ENCODE data around the gene SLC13A1.

The SLC13A1 gene

GRCh38 chr7:123198111-123198510 lies 1.7 kb downstream of the SLC13A1 start:
- H3K36me3 ChIP-seq (ENCODE audit: insufficient read depth, low read length): no peaks in the 10 kb centered on the region
- H3K79me2 ChIP-seq (ENCODE audit: insufficient read depth, low read length): no peaks in the 10 kb centered on the region
- DNase-seq: no peak
- H3K9me3 ChIP-seq (ENCODE audit: insufficient read depth, low read length, severe bottlenecking): no peaks in the 10 kb centered on the region
- H3K4me2 ChIP-seq (ENCODE audit: insufficient read depth, low read length): no peak overlapping the region
- no peak overlapping the region for H3K4me3 ChIP-seq (ENCODE audit: low read depth in 1 of 2, low read length in 2 of 2)
- no peaks in the 10 kb centered on the region for H3K4me1 ChIP-seq (ENCODE audit: insufficient read depth, low read length)
- H4K20me1 ChIP-seq (ENCODE audit: insufficient read depth, low read length): no peaks in the 10 kb centered on the region
- no peak for TF ChIP-seq CTCF (IDR thresholded peaks at IDR 0.05; ENCODE audit: borderline replicate concordance, extremely low read depth, low read length, poor library complexity, severe bottlenecking)
- no peak overlapping the region for H3K27ac ChIP-seq (ENCODE audit: low read length)
- H2AFZ ChIP-seq (ENCODE audit: low read depth, low read length): no peak overlapping the region
- H3K9ac ChIP-seq (ENCODE audit: low read depth, low read length): no peak overlapping the region
- H3K27me3 ChIP-seq (ENCODE audit: insufficient read depth, low read length, poor library complexity): no peaks in the 10 kb centered on the region
- no peak for ATAC-seq (ENCODE audit: insufficient read depth, low read depth)

- Histone ChIP-seq H4K20me1 (ENCODE audit: insufficient read depth, low read length) (no peaks in the 10 kb centered on the region), H2AFZ (ENCODE audit: low read depth, low read length) (no peak overlapping the region)
These were observed 6.5 kb downstream of the SLC13A1 start for GRCh38 chr7:123193235-123193634.

GRCh38 chr7:123191132-123191531 lies 8.6 kb downstream of the SLC13A1 start:
- H3K9ac ChIP-seq (ENCODE audit: low read depth, low read length): no peak overlapping the region
- no peaks in the 10 kb centered on the region for H4K20me1 ChIP-seq (ENCODE audit: insufficient read depth, low read length)
- no peaks in the 10 kb centered on the region for H3K4me1 ChIP-seq (ENCODE audit: insufficient read depth, low read length)
- TF ChIP-seq EZH2 (IDR thresholded peaks at IDR 0.05; ENCODE audit: borderline replicate concordance, low read depth, low read length, severe bottlenecking) (no peak), CTCF (IDR thresholded peaks at IDR 0.05; ENCODE audit: borderline replicate concordance, extremely low read depth, low read length, poor library complexity, severe bottlenecking) (no peak)
- H3K9me3 ChIP-seq (ENCODE audit: insufficient read depth, low read length, severe bottlenecking): no peaks in the 10 kb centered on the region
- H3K27ac ChIP-seq (ENCODE audit: low read length): no peak overlapping the region
- DNase-seq: no peak
- no peaks in the 10 kb centered on the region for H3K36me3 ChIP-seq (ENCODE audit: insufficient read depth, low read length)
- H3K79me2 ChIP-seq (ENCODE audit: insufficient read depth, low read length): no peaks in the 10 kb centered on the region
- H2AFZ ChIP-seq (ENCODE audit: low read depth, low read length): no peak overlapping the region
- no peak overlapping the region for H3K4me3 ChIP-seq (ENCODE audit: low read depth in 1 of 2, low read length in 2 of 2)
- H3K27me3 ChIP-seq (ENCODE audit: insufficient read depth, low read length, poor library complexity): no peaks in the 10 kb centered on the region
- no peak overlapping the region for H3K4me2 ChIP-seq (ENCODE audit: insufficient read depth, low read length)
- no peak for ATAC-seq (ENCODE audit: insufficient read depth, low read depth)

More at GRCh38 chr7:123193235-123193634, 6.5 kb downstream of the SLC13A1 start:
- Histone ChIP-seq H3K9ac (ENCODE audit: low read depth, low read length) (no peak overlapping the region), H3K27me3 (ENCODE audit: insufficient read depth, low read length, poor library complexity) (no peaks in the 10 kb centered on the region), H3K9me3 (ENCODE audit: insufficient read depth, low read length, severe bottlenecking) (no peaks in the 10 kb centered on the region), H3K4me2 (ENCODE audit: insufficient read depth, low read length) (no peak overlapping the region), H3K4me1 (ENCODE audit: insufficient read depth, low read length) (no peaks in the 10 kb centered on the region), H3K27ac (ENCODE audit: low read length) (no peak overlapping the region), H3K4me3 (ENCODE audit: low read depth in 1 of 2, low read length in 2 of 2) (no peak overlapping the region), H3K79me2 (ENCODE audit: insufficient read depth, low read length) (no peaks in the 10 kb centered on the region), H3K36me3 (ENCODE audit: insufficient read depth, low read length) (no peaks in the 10 kb centered on the region)
- DNase-seq: no peak
- ATAC-seq (ENCODE audit: insufficient read depth, low read depth): no peak
- TF ChIP-seq CTCF (IDR thresholded peaks at IDR 0.05; ENCODE audit: borderline replicate concordance, extremely low read depth, low read length, poor library complexity, severe bottlenecking) (no peak), EZH2 (IDR thresholded peaks at IDR 0.05; ENCODE audit: borderline replicate concordance, low read depth, low read length, severe bottlenecking) (no peak)

All from DND-41 (cell line).